GM18861 (cell line): ENCODE measurements around the gene EBF3.

ENCODE experiments used
- ATAC-seq: cut with Tn5 transposase; IDR thresholded peaks from one replicate; pipeline ENCODE4 v1.9.1; 2021; ENCODE audit not compliant: unreplicated experiment

The EBF3 gene

GRCh38 chr10:129877773-129878371 is 86.2 kb downstream of the EBF3 start:
- no peak for ATAC-seq

- ATAC-seq: no peak
Observed at GRCh38 chr10:129876838-129877237, 87.2 kb downstream of the EBF3 start.

- ATAC-seq: no peak
Observed at GRCh38 chr10:129875993-129876726, 87.9 kb downstream of the EBF3 start.

- ATAC-seq: no peak
Observed at GRCh38 chr10:129873351-129873750, 90.7 kb downstream of the EBF3 start.

GRCh38 chr10:129871966-129872365 is 92.1 kb downstream of the EBF3 start:
- no peak for ATAC-seq

DNA sequence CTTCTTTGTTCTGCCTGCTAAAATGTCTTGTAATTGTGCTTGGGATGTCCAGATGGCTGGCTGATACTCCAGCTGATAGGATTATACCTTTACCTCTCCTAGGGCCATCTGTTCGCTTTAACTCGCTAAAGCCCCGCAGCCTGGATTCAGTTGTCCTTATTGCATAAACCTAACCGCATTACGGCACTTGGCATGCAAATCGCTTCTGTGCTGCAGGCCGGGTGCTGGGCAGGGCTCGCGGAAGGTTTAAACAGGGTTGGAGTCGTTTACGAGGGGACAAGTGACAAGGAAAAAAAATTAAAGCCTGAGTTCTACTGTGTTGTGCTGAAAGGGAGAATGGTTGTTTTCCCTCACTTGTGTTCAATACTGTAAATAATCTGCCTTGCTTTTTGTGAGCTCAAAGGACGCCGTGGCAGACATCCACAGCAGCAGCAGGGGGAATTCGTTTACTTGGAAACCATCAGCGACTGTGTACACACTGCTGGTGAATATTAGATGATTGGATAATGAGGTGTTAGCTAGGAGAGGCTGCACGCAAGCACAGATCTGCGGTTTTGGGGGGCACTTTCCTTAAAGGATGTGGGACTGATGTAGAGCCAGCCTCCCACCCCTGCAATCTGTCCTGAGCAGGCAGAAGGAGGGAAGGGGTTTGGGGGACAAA is 93.0 kb downstream of the EBF3 start:
- ATAC-seq: no peak

- no peak for ATAC-seq
Observed at GRCh38 chr10:129870474-129870757, 93.7 kb downstream of the EBF3 start.

DNA sequence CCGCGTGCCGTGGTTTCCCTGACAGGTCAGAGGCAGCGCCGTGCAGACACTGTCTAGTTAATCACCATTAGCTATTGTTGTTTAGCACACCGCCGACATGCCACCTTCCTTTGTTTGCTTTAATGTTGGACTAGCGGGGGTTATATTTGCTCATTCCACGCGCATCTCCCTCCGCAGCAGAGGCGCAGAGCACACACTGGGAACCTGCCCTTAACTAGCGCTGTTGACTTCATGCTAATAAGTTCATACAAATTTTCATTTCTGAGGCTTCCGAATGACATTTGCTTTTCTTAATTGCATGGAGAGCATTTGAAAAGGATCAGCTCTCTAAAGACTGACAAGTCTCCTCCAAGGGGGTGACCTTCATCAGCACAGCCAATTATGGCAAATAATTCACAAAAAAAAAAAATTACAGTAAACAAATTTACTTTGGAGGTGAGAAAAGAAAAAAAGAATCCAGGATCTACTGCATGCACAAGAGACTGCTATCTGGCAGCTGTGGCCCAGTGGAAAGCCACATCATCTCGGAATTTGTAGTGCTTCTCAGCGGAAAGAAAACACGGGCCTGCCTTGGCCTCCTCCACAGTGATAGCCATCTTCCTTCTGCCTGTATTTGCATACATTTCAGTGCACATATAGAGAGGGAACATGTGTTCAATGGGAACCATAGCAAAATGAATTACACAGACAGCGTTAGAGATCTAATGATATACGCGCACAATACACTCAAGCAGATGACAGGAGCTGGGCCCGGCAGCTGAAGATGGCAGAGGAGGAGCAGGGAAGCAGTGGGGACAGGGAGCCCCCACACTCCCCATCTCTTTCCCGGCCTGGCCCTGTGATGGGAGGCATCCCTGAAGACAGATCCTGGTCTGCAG is 94.2 kb downstream of the EBF3 start:
- ATAC-seq: no peak

DNA sequence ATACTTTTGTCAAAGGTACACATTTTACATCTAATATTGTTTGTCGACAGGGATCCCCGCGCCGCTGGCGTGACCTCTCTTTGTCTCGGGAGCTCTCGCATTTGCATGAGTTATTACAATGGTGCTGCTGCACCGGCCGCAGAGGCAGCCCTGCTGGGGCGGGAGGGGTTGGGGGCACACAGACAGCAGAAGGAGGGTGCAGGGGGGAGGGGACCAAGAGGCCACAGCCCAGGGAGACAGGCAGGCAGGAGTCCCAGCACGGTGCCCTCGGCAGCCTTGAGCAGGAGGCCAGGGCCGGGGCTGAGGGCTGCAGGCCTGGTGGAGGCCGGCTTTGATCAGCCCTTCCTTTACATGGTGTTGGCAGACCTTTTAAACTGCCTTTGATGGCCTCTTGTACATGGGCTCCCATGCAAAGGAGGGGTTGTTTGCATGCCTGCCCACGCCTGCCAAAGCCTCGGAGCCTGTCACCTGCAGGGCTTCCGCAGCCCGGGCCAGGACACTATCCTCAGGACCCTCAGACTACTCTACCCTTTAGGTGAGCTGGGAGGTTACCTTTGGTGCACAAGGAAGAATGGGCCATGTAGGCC is 95.5 kb downstream of the EBF3 start:
- no peak for ATAC-seq

DNA sequence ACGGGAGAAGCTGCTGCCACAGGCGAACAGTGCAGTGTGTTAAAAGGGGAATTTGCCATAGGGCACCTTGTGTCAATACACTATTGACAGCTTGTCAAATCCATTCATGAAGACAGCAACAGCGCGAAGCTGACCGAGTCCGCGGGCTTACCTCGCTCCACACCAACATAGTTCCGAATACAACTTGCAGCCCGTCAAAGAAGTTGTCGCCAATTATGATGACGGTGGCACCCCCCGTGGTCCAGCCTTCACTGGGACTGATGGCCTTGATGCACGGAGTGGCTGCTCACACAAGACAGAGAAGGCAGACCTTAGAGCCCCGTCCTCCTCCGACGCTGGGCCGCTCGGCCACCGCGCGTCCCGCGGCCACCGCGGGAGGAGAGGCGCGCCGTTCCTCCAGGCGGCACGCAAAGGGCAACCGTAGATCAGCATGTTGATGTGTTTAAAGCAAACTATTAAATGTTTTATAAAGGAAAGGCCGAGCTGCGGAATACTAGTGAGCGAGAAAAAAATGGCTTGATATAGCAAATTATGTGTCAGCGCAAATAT is 96.4 kb downstream of the EBF3 start:
- no peak for ATAC-seq

- no peak for ATAC-seq
Observed at GRCh38 chr10:129866894-129867293, 97.2 kb downstream of the EBF3 start.

DNA sequence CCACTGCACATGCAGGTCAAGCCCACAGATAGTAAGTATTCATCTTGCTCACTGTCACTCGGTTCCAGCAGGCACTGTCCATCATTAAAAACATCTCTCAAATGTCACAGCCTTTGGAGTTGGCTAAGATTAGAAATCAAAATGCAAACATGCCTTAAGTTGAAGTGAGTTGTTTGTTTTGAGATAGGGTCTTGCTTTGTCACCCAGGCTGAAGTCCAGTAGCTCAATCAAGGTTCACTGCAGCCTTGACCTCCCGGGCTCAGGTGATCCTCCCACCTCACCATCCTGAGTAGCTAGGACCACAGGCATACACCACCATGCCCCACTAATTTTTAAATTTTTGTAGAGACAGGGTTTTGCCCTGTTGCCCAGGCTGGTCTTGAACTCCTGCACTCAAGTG is 98.1 kb downstream of the EBF3 start:
- no peak for ATAC-seq

DNA sequence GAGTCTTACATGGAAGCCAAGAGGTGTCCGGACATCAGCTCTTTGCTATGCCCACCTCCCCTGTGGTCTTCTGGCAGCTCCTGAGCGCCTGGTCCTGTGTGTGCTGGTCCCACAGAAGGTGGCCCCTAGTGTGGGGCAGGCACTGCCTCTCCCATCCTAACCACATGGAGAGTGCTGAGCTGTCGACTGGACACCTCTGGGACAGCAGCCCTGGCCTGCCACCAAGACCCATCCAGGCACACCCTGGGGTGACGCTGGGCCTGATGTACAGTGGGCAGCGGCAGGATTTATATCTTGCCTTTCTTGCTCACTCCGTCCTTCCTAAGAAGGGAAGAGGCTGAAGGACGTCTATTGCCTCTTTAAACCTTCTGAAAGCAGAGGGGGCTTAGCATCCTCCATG is 98.7 kb downstream of the EBF3 start:
- no peak for ATAC-seq

GRCh38 chr10:129864601-129865126 is 99.4 kb downstream of the EBF3 start:
- ATAC-seq: no peak

GRCh38 chr10:129864082-129864481 is 100.0 kb downstream of the EBF3 start:
- no peak for ATAC-seq

GRCh38 chr10:129863201-129863663 is 100.8 kb downstream of the EBF3 start:
- ATAC-seq: no peak

- ATAC-seq: no peak
Observed at GRCh38 chr10:129861776-129862531, 102.1 kb downstream of the EBF3 start.

- no peak for ATAC-seq
Observed at GRCh38 chr10:129860396-129860795, 103.7 kb downstream of the EBF3 start.

- ATAC-seq: no peak
Observed at GRCh38 chr10:129859536-129859935, 104.5 kb downstream of the EBF3 start.
